Stimulated activated CD4-positive, alpha-beta T cell treated with anti-CD3 and anti-CD28 coated beads, Interleukin-15, amount 100 ng/mL, for 1 hour (primary cell): ENCODE results near the gene SUPT3H.

Experiments used
- DNase-seq, 2 donors: peaks; one replicate each; pipeline ENCODE4 v3.0.0-alpha.2; 2020; ENCODE audit warnings: low read depth in 1 of 2, low spot score in 1 of 2

The SUPT3H gene

GRCh38 chr6:44800784-44801592 lies 576.7 kb downstream of the SUPT3H start:
- DNase-seq: no peak

DNA sequence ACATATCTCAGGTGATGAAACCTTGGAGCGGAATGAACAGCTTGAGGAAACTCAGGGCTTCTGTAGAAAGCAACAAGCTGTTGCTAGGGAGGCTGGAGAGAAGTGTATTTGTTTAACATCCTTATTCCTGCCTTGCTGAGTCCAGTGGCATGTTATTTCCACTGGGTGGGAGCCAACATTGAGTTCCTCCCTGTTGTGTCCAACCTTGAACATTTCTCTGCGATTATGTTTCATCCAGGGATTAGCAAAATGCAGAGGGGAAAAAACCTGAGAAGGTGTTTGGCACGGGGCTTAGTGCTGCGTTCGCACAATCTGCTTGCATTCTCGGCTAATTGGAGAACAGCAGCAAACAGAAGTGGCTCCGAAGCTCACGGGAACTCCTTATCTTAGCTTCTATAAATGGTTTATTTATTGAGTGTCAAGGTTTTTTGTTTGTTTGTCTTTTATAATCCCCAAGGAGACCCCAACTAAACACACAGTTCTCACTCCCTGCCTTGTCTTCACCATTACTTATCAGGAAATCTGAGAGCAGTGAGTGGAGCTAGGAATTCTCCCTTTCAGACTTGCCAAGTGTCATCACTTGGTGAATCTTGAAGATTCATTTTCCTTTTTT lies 577.5 kb downstream of the SUPT3H start:
- DNase-seq: no peak

GRCh38 chr6:44797746-44798145 lies 580.0 kb downstream of the SUPT3H start:
- no peak for DNase-seq

- DNase-seq: no peak
Measured at GRCh38 chr6:44795326-44795725, 582.4 kb downstream of the SUPT3H start.

DNA sequence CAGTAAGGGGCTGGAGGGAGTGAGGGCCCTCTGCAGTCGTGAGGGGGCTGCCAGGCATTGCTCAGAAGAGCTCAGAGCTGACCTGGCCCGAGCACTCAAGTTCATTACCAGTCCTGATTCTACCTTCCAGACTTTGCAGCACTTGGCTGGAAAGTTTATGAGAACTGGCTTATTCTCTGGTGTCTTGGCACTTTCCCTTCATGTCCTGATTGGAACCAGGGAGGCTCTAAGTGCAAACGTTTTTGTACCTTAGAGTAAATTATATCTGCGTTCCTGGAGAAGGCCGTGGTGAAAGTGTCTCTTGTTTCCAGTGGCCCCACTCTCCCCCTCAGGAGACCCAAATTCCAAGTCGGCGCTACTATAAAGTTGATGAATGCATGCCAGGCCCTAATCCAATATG lies 587.9 kb downstream of the SUPT3H start:
- no peak for DNase-seq

DNA sequence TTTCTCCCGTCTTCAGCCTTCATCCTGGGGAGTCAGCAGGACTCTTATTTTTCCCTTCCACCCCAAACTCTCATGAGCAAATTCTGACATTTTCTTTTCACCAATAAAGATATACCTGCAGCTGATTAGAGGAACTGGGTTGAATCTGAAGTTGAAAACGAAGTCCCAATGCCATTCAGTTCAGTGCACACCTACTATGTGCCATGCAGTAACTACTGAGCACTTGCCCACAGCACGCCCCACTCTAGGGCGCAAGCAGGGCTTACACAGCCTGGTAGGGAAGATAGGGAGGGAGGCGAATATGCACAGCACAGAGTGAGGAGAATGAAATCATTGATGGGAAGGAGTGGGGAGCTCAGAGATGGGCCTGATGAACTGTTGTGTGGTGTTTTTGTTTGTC lies 588.7 kb downstream of the SUPT3H start:
- no peak for DNase-seq

DNA sequence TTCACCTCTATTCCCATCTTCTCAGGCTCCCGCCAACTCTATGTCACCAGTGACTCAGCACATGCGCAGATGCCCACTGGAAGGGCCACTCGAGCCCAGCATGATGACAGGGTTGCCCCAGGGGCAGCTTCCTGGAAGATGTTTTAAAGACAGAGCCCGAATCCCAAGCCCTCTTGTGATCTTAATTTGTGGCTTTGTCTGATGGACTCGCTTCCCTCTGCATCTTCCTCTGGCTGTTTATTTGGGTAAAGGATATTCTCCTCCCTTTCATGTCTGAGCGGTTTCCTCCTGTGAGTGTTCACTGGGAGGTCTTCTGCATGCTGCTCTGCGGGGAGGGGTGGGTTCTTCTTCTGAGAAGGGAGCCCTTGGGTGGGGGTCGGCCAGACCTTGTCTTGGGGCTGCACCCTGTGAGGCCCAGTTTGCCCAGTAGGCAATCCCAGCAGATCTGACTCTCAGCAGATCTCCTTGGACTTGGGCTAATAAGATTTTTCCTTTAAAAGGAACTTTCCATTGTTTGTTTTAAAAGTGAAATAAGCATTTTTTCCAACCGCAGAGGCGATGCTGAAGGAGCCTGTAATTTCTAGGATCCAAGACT lies 589.2 kb downstream of the SUPT3H start:
- no peak for DNase-seq

- DNase-seq: no peak
Measured at GRCh38 chr6:44787254-44787834, 590.4 kb downstream of the SUPT3H start.

GRCh38 chr6:44785130-44785529 lies 592.6 kb downstream of the SUPT3H start:
- DNase-seq: no peak

GRCh38 chr6:44784195-44784594 lies 593.5 kb downstream of the SUPT3H start:
- no peak for DNase-seq

DNA sequence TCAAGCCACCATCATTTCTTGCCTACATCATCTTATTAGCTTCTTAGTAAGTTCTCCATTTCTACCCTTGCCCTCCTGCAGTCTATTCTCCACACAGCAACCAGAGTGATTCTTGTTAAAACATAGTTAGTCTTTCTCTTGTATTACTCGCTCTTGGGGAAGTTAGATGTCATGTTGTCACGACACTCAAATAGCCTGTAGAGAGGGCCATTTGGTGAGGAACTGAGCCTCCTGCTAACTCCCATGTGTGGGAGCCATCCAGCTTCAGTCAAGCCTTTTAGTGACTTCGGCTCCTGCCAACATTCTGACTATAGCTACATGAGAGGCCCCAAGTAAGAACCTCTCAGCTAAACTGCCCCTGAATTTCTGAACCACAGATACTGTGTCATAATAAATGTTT lies 594.8 kb downstream of the SUPT3H start:
- DNase-seq: no peak

DNA sequence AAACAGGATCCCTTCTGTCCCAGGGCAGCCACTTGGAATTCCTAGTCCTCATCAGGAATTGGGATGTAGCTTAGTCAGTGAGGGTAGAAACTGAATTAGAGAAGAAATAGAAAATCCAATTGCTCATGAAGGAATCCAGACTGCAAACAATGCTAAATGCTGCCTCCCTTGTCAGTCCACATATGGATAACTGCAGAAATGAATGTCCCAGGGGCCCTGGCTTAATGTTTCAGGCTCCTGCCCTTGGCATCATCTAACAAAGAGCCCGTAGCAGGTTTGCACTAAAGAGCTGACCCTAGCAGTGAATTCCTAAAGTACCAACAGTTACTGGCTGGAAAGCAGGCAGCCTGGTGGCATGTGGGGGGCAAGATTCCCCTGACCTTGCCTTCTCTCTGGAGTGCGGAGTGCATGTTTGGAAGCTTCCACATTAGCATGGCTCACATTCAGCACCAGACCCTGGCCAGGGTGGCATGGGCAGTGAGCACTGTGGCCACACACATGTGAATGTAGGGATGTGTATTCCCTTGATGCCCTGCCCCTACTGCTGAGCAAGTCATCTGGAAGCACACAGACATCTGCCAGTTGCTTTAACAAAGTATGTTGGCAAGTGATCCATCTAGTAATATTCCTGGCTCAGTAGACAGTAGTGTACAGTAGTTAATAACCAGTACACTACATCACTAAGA lies 595.7 kb downstream of the SUPT3H start:
- DNase-seq: no peak

- DNase-seq: no peak
Measured at GRCh38 chr6:44780161-44780560, 597.6 kb downstream of the SUPT3H start.

DNA sequence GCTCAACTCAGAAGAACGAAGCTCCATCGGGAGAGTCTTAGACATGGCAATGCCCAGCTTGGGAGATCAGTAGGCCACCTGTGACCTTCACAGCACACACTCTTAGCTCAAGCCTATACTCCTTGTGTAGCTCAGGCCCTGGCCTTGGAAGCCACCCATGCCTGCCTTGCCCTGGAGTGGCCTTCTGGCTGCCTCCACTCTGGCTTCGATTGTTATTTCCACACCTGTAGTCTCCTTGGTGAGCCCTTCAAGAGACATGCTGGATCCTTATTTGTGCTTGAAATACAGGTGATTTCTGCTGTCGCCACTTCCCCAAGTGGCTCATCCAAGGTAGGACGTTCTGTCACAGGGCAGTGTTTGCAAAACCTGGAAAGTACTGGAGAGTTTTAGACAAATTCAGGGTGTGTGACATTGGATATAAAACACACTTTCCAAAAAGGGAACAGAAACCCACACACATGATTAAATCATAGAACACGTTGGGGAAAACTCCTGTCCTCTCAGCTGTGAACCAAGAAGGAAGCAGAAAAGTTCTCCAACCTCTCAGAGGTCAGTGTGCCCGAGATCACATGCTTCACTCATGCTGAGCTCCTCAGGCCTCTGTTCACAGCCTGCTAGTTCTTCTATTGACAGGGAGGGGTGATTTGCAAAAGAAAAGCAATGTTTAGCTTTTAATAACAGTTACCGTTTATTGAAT lies 598.5 kb downstream of the SUPT3H start:
- no peak for DNase-seq
